GM19193 (cell line): ENCODE measurements around the gene DAZL.

Experiments
- POLR2A ChIP-seq: IDR thresholded peaks from 4 replicates; pipeline ENCODE4 v1.6.1; 2011; ENCODE audit not compliant: insufficient read depth, insufficient read length; ENCODE audit errors: extremely low read depth

The DAZL gene

GRCh38 chr3:16604887-16605602 is at the start of gene DAZL:
Gene DAZL, minus strand, starts transcription at chr3:16605423. Its CDS starts 218 bp downstream, at chr3:16605205.
- TF ChIP-seq POLR2A = no peak

GRCh38 chr3:16654976-16655375 is 49.8 kb upstream of the DAZL start:
- TF ChIP-seq POLR2A = no peak

DNA sequence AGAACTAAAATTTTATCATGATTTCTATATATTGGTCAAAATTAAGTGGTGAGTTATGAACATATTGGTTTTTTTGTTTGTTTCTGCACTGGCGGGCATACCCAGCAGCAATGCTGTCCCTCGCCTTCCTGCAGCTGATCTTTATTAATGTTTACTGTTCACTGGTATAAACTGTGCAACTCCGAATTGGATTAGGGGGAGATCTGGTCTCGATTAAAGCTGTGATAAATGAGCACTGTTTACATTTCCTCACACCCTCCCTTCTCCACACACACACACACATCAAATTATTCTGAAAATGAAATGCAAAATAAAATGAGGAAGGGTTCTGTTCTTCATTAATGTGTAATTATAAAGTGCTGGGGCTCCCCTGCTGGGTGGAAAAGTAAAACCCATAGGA is 48.5 kb upstream of the DAZL start:
- TF ChIP-seq POLR2A = no peak

- TF ChIP-seq POLR2A = no peak
Measured at GRCh38 chr3:16647668-16648067, 42.4 kb upstream of the DAZL start.

DNA sequence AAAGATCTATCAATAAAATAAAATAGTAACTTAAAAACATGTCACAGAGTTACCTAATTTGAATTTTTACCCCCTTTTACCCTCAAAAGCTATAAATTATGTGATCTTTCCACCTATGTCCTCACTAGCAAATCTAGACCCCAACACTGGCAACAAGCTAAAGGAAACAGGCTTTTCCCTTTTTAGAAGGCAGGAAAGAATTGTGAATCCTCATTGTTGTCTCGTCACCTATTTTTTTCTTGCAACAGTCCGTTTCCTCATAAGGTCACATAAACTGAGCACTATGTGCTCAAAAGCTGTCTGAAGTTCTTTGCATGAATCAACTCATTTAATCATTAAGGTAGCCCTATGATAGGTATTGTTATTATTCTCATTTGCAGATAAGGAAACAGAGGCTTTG is 34.6 kb upstream of the DAZL start:
- TF ChIP-seq POLR2A = no peak

DNA sequence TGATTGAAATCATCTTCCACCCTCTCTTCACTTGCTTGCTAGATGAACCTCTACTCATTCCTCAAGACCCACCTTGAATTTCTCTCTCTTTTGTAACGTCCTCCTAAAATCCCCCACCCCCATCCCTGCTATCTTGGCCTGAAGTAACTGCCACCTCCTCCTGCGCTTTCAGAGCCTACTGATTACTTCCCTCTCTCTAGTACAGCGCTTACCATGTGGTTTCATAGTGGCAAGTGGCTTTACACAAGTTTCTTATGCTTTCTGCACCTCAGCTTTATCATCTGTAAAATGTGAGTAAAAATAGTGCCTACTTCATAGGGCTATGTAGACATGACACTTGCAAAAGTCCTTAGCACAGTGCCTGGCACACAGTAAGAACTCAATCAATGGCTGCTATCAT is 28.7 kb upstream of the DAZL start:
- TF ChIP-seq POLR2A = no peak

DNA sequence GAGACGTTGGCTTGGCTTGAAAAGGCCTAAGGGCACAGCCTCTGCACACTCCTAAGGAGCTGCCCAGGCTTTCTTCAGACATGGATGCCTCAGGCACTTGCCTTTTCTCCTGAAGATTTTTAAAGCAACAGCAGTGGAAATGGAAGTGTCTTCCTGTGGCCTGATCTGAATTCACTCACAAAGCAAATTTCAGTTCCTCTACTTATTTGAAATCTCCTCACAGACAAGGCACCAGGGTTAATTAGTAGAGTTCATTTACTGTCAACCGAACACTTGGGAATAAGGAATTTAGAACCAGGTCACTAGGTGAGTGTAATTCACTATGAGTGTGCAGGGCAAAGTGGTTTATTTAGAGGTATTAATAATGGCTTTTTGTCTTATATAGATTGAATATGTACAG is 27.2 kb upstream of the DAZL start:
- no peak for TF ChIP-seq POLR2A

GRCh38 chr3:16618721-16619120 is 13.5 kb upstream of the DAZL start:
- TF ChIP-seq POLR2A = no peak

- no peak for TF ChIP-seq POLR2A
Measured at GRCh38 chr3:16616083-16616482, 10.9 kb upstream of the DAZL start.

DNA sequence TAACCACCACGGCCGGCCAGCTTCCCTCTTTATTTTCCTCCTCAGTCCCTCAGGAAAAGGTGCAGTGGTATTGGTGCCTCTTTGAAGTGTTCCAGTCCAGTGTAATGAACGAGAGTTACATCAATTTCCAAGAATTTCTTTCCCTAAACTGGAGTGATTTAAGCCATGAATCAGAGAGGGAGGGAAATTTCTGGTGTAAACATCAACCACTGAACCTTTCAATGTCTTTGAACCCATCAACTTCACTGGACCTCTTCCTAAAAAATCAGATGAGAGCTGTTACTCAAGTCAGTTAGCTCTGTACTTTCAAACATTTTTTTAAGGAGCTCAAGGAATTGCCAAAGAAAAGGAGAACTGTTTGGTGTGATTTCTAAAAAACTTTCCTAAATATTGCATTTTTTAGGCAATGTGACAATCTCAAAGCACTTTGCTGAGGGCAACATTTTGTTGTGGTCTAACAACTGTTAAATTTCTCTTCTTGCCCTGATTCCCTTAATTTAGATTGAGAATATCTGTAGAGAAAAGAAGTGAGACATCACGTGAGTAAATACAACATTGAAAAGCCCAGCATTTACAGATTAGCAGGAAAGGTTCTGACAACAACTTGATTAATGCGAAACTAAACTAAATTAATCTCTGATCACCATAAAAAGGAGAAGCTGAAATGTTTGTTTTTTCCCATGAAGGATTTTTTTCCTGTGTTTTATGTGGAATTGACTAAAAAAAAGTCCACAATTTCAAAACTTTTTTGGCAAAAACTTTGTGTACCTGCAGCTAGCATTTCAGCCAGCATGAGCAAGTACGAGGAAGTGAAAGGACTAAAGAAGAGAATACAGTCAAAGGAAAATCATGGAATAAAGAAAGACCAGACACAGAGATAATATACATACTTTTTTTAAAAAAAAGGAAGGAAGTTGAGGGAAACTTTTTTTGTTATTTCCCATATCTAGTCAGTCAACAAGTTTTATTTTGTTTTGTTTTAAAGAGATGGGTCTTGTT is 9.1 kb upstream of the DAZL start:
- no peak for TF ChIP-seq POLR2A

DNA sequence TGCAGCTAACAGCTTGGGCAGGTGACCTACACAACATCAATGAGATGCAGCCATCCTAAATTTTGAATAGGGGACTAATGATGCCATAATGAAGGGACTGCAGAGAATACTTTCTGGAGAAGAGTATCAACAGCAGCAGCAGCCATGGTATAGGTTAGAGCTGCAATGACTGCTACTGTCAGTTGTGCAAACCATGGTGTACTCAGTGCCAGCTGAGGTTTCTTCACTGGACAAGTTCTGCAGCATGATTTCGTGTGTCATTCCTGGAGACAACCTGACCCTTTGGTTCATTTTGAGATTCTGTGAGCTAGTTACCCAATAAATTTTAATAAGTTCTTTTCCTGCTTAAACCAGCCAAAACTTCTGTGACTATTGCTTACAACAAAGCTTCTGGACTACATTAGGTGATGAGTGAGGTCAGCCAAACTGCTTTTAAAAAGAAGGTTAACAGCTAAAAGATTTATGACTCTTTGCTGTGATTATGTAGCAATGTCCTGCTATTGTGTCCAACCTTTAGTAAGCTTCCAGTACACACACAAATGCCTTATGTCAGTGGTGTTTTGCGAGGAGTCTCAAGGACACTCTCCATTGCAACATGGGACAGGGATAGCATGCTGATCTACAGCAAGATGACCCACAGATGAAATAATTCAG is 4.8 kb upstream of the DAZL start:
- no peak for TF ChIP-seq POLR2A

GRCh38 chr3:16608816-16609215 is 3.6 kb upstream of the DAZL start:
- no peak for TF ChIP-seq POLR2A

- no peak for TF ChIP-seq POLR2A
Measured at GRCh38 chr3:16607718-16608117, 2.5 kb upstream of the DAZL start.

DNA sequence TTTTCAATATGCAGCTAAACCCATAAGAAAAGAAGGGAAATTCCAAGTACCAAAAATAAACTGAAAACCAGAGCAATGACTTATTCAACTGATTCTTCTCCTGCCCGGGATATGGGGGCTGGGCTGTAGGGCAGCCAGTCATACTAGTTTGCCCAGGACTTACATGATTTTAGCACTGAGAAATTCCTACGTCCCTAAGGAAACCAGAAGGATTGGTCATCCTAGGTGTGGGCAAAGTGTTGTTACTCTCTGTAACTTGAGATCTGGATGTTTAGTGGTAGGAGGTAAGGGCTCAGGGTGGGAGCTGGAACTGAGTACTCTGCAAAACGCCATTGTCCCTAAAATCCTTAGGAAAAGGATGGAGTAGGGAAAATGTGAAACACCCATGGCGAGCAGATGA is 1.2 kb upstream of the DAZL start:
- no peak for TF ChIP-seq POLR2A

GRCh38 chr3:16605966-16606365 is 743 bp upstream of the DAZL start:
- no peak for TF ChIP-seq POLR2A
